Psoas muscle (tissue), 8 donors: ENCODE data around the gene NBPF3. TPM values are rescaled to one million over a fixed set of nuclear protein-coding genes. Genes with fewer than 3 reads are reported as not detected.
"Not testable (repeated sequence)": the region's sequence is repeated elsewhere in the genome, so short reads cannot be mapped to it uniquely, and the experiment has no call there.

Experiments
- ATAC-seq, 4 donors: fragments of 200-7000 bp; cut with Tn5 transposase; one replicate each; pipeline ENCODE4 v1.9.1; 2020; ENCODE audit warnings: moderate library complexity in 3 of 4, mild to moderate bottlenecking in 2 of 4
- DNase-seq, 2 donors: peaks; one replicate each; pipeline ENCODE4 v3.0.0-alpha.2; 2020
- H3K27ac ChIP-seq: fragments of 200-600 bp; one replicate; pipeline ENCODE4 v1.8.0; 2022
- H3K27me3 ChIP-seq, 3 donors: fragments of 200-600 bp in 1 of 3; one replicate each; pipeline versions ENCODE4 v1.6.1 to v1.8.0; 2013 to 2022; ENCODE audit warnings: low read length in 2 of 3, mild to moderate bottlenecking in 2 of 3, moderate library complexity in 1 of 3; ENCODE audit not compliant: insufficient read depth in 3 of 3
- H3K36me3 ChIP-seq, 2 donors: fragments of 200-600 bp in 1 of 2; one replicate each; pipeline versions ENCODE4 v1.6.1 to v1.8.0; 2013 to 2022; ENCODE audit warnings: low read depth in 1 of 2, mild to moderate bottlenecking in 1 of 2, moderate library complexity in 1 of 2; ENCODE audit not compliant: insufficient read depth in 1 of 2
- H3K4me1 ChIP-seq: fragments of 200-600 bp; one replicate; pipeline ENCODE4 v1.8.0; 2022
- H3K4me3 ChIP-seq: fragments of 200-600 bp; one replicate; pipeline ENCODE4 v1.8.0; 2022; ENCODE audit warnings: mild to moderate bottlenecking
- H3K9me3 ChIP-seq: fragments of 200-600 bp; one replicate; pipeline ENCODE4 v1.8.0; 2022
- WGBS, 3 donors: extraction: QIAGEN DNeasy Blood & Tissue Kit; methylation state at CpG; one replicate each; pipeline versions ENCODE4 v1.1.6 to v1.1.7; 2013; 5-methylcytosine and 5-hydroxymethylcytosine counted together
- intact Hi-C, 2 donors: fragments of 100-400 bp; cut with DNase I; formaldehyde crosslinking; loops; one replicate each; pipeline versions ENCODE4 v1.11.0 to v1.14.2; 2022
- polyA plus RNA-seq, 3 donors: library from polyadenylated mRNA; stranded (reverse); fragments of 200-250 nt; gene quantifications; one replicate each; pipeline ENCODE4 v1.2.3, GENCODE V29; 2013
- total RNA-seq, 4 donors: library from RNA; stranded (reverse); fragmentation: NEBNext Ultra II Directional in 2 of 4; extraction: Animal tissue kit (Norgen Biotek cat#: 25700) in 2 of 4; gene quantifications; one replicate each; pipeline versions ENCODE4 v1.2.1 to v1.2.4, GENCODE V29; 2021 to 2023
- TF ChIP-seq, protein P1 (sequence below): fragments of 200-600 bp; IDR thresholded peaks from one replicate; pipeline ENCODE4 v1.8.0; 2022; ENCODE audit warnings: antibody characterized with exemption
- donor health status: healthy with polysubstance abuse.
- donor health status: DM: no; HTN: no; CAD: no; lungs with moderate emphysema.
- donor health status: Bipolar disorder and iron deficiency.
- donor health status: healthy.
- donor health status: DM: yes; HTN: yes; CAD: no.
- donor health status: DM: no; HTN: no; CAD: no.
- donor health status: DM: no; HTN: no; CAD: no.
- donor health status: DM: yes; HTN: yes; CAD: no.

The NBPF3 gene
- total and polyA plus RNA-seq, 7 donors, result 0.10 to 1.9 (median 0.89) TPM

DNA sequence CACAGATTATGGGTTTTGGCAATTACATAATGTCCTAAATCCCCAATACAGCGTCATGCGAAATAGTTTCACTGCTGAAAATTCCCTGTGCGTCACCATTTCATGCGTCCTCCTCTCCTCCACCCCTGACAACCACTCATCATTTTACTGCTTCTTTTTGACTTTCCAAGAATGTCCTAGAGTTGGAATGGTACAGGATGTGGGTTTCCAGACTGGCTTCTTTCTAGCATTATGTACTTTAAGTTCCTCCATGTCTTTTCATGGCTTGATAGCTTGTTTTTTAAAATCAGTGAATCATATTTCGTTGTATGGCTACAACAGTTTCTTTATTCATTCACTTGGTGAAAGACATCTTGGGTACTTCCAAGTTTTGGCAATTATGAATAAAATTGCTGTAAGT, 7.4 kb downstream of the NBPF3 start:
- WGBS, 3 donors, result 90 to 91% (median 90%) methylated on average over 5 of the region's 5 CpGs
- ATAC-seq (no peak), DNase-seq (no peak)
- TF ChIP-seq, protein P1, sequence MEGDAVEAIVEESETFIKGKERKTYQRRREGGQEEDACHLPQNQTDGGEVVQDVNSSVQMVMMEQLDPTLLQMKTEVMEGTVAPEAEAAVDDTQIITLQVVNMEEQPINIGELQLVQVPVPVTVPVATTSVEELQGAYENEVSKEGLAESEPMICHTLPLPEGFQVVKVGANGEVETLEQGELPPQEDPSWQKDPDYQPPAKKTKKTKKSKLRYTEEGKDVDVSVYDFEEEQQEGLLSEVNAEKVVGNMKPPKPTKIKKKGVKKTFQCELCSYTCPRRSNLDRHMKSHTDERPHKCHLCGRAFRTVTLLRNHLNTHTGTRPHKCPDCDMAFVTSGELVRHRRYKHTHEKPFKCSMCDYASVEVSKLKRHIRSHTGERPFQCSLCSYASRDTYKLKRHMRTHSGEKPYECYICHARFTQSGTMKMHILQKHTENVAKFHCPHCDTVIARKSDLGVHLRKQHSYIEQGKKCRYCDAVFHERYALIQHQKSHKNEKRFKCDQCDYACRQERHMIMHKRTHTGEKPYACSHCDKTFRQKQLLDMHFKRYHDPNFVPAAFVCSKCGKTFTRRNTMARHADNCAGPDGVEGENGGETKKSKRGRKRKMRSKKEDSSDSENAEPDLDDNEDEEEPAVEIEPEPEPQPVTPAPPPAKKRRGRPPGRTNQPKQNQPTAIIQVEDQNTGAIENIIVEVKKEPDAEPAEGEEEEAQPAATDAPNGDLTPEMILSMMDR, result no peak
- intact Hi-C loops, result no loop called here
- no peaks in the 10 kb centered on the region for H3K9me3 ChIP-seq
- H3K27ac ChIP-seq, result no peak overlapping the region
- no peaks in the 10 kb centered on the region for H3K36me3 ChIP-seq
- no peaks in the 10 kb centered on the region for H3K4me1 ChIP-seq
- H3K27me3 ChIP-seq, result no peaks in the 10 kb centered on the region
- H3K4me3 ChIP-seq, result no peak overlapping the region

DNA sequence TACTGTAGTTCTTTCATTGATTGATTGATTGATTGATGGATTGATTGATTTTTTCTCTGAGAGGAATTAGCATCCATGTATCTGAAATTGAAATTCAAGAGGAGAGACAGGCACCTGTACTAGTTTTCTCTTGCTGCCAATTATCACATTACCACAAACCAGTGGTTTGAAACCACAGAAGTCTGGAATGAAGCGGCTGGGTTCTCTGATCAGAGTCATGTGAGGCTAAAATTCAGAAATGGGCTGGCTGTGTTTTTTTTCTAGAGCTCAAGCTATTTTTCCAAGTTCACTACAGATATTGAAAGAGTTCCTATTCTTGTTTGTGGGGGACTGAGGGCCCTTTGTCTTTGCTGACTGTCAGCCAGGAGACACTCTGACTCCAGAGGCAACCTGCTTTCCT, 10.0 kb downstream of the NBPF3 start:
- 93 to 100% (median 96%) methylated on average over 1 of the region's 1 CpG for WGBS, 3 donors

DNA sequence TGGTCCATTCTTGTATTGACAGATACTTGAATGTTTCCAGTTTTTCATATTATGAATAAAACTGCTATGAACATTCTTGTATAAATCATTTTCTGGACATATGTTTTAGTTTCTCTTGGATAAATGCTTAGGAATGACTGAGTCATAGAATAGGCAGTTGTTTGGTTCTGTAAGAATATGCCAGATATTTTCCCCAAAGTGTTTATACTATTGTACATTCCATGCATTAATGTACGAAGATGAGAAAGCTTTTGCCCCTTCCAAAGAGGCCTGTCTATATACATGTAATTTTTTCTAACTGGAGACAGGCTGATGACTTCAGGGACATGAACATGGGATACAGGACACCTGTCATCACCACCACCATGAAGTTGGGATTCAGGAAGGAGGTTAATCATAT, 11.3 kb downstream of the NBPF3 start:
- ATAC-seq, result no peak
- no peak overlapping the region for H3K4me3 ChIP-seq
- no peaks in the 10 kb centered on the region for H3K27me3 ChIP-seq
- intact Hi-C loops, result no loop called here
- H3K36me3 ChIP-seq, result no peaks in the 10 kb centered on the region
- H3K9me3 ChIP-seq, result no peaks in the 10 kb centered on the region
- no peak overlapping the region for H3K27ac ChIP-seq
- TF ChIP-seq, protein P1, result no peak
- H3K4me1 ChIP-seq, result no peaks in the 10 kb centered on the region
- WGBS, 3 donors, result 59 to 70% (median 65%) methylated on average over 1 of the region's 1 CpG
- DNase-seq, result no peak

More for the DNA sequence above, 10.0 kb downstream of the NBPF3 start:
- no peaks in the 10 kb centered on the region for H3K36me3 ChIP-seq
- no peaks in the 10 kb centered on the region for H3K27me3 ChIP-seq
- H3K9me3 ChIP-seq, result no peaks in the 10 kb centered on the region
- TF ChIP-seq, protein P1, result no peak
- no peak overlapping the region for H3K27ac ChIP-seq
- DNase-seq (no peak), ATAC-seq (no peak)
- H3K4me1 ChIP-seq, result no peaks in the 10 kb centered on the region
- intact Hi-C loops, result no loop called here
- H3K4me3 ChIP-seq, result no peak overlapping the region

DNA sequence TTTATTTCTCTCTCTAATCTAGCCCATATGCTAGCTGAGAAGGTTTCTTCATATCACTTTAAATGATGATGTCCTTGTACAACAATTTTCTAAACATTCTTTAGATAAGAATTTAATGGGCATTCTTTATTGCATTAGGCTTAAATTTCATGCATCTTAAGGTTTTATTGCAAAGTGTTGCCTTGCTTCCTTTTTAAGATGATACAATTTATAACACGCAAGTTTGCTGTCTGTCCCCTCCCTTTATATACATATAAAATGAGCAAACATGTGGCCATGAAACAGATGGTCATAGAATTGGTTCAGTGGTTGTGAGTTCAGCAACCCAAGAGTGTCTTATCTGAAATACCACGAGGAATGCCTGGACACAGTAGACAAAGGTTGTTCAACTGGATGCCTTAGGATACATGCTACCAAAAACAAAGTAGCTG, 12.1 kb downstream of the NBPF3 start:
- WGBS, 3 donors, result 60 to 81% (median 80%) methylated on average over 2 of the region's 2 CpGs

DNA sequence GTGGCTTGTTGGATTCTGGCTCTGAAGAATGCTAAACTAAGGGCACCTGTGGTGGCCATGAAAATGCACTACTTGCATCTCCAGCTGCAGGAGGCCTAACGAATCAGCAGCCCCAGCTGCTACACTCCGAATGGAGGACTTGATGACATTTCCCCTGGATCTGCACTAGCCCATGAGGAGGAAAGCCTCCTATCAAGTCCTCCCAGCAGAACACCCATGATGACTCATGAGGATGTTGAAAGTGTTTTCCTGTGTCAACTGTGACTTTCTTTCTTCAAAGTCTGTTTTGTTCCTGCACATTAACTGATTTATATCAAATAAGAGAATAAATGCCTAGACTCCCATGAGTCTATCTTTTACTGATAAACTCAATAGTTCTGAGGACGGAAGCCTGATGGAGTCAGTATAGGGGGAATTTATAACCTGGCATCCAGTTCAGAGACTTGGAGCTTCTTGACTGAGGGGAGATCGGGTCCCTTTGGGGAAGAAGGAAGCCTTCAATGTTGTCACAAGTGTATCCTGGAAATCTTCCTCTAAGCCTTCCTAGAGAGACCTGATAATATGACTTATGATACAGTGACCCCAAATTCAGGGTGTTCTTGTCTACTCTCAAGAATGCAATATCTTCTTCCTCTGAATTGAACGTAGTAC, 14.2 kb downstream of the NBPF3 start:
- H3K9me3 ChIP-seq, ATAC-seq, intact Hi-C loops, H3K4me1 ChIP-seq, DNase-seq, H3K4me3 ChIP-seq, H3K27me3 ChIP-seq, H3K27ac ChIP-seq, H3K36me3 ChIP-seq: not testable (repeated sequence)
- 65 to 73% (median 73%) methylated on average over 5 of the region's 5 CpGs for WGBS, 3 donors

More for the DNA sequence above, 12.1 kb downstream of the NBPF3 start:
- Histone ChIP-seq H3K27me3 (no peaks in the 10 kb centered on the region), H3K27ac (no peak overlapping the region), H3K4me1 (no peaks in the 10 kb centered on the region), H3K4me3 (no peak overlapping the region), H3K36me3 (no peaks in the 10 kb centered on the region), H3K9me3 (no peaks in the 10 kb centered on the region)
- DNase-seq (no peak), ATAC-seq (no peak)
- TF ChIP-seq, protein P1, result no peak
- intact Hi-C loops, result no loop called here

DNA sequence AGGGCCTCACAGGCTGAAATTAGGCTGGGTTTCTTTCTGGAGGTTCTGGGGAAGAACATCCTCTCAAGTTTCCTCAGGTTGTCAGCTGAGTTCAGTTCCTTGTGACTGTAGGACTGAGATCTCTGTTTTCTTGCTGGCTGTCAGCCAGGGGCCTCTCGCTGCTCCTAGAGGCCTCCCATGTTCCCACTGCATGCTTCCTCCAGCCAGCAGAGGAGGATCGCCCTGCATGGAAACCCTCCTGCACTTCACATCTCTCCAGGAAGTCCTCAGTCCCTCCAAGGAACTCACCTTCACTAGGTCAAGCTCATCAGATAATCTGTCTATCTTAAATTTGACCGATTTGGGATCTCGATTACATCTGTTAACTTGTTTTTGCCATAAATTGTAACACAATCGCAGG, 15.0 kb downstream of the NBPF3 start:
- H3K36me3 ChIP-seq, ATAC-seq, H3K27ac ChIP-seq, H3K4me1 ChIP-seq, intact Hi-C loops, H3K27me3 ChIP-seq, H3K4me3 ChIP-seq, H3K9me3 ChIP-seq, DNase-seq: not testable (repeated sequence)
- 70 to 83% (median 82%) methylated on average over 3 to 4 of the region's 5 CpGs for WGBS, 3 donors
